Left ventricle myocardium inferior (tissue), 1 donor: Measurements from ENCODE around the gene TMED6. TPM values are rescaled to one million over a fixed set of nuclear protein-coding genes. Genes with fewer than 3 reads are reported as not detected.
"Not testable (repeated sequence)": the region's sequence is repeated elsewhere in the genome, so short reads cannot be mapped to it uniquely, and the experiment has no call there.

Source experiments
- DNase-seq: peaks from one replicate; pipeline ENCODE4 v3.0.0-alpha.2; 2020
- H3K27ac ChIP-seq: fragments of 200-600 bp; replicated peaks from 2 replicates; pipeline ENCODE4 v1.8.0; 2021
- H3K27me3 ChIP-seq: fragments of 200-600 bp; 2 replicates; pipeline ENCODE4 v1.8.0; 2021; ENCODE audit warnings: low read depth
- H3K36me3 ChIP-seq: fragments of 200-600 bp; 2 replicates; pipeline ENCODE4 v1.8.0; 2021
- H3K4me1 ChIP-seq: fragments of 200-600 bp; 2 replicates; pipeline ENCODE4 v1.8.0; 2021
- H3K4me3 ChIP-seq: fragments of 200-600 bp; 2 replicates; pipeline ENCODE4 v1.8.0; 2021; ENCODE audit warnings: mild to moderate bottlenecking, moderate library complexity
- H3K9me3 ChIP-seq: fragments of 200-600 bp; replicated peaks from 2 replicates; pipeline ENCODE4 v1.8.0; 2021
- intact Hi-C: fragments of 100-400 bp; cut with micrococcal nuclease; formaldehyde crosslinking; loops from one replicate; pipeline ENCODE4 v1.11.0; 2022
- total RNA-seq: library from RNA; stranded (reverse); fragmentation: NEBNext Ultra II Directional; extraction: Animal tissue kit (Norgen Biotek cat#: 25700); gene quantifications from one replicate; pipeline ENCODE4 v1.2.1, GENCODE V29; 2021
- TF ChIP-seq, protein P1 (sequence below): fragments of 200-600 bp; IDR thresholded peaks from 2 replicates; pipeline ENCODE4 v1.8.0; 2021; ENCODE audit warnings: antibody characterized with exemption, mild to moderate bottlenecking, borderline replicate concordance
- donor health status: DM: no; HTN: yes; CAD: no; lungs with severe emphysema.

TMED6 gene
- total RNA-seq, 1 donor from 2014 or later = not detected

DNA sequence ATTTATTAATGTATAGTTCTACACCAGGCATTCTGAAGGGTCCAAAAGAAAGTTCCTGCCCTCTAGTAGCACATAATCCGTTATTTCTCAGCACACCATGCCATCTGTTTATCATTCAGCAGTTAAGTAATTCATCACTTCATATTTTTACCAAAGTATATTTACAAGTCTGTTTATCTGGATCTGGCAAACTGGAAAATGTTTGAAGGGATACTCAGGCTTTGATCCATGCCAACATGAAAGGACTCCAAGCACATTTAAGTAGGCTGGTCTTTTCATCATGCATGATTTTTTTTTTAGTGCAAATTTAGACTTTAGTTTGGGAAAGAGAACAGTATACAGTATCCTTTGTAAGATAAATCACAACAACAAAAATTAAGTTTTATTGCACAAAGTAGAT, 44.5 kb downstream of the TMED6 start:
- Histone ChIP-seq H3K9me3 (no peaks in the 10 kb centered on the region), H3K27me3 (no peaks in the 10 kb centered on the region), H3K4me3 (no peak overlapping the region), H3K27ac (no peak overlapping the region), H3K36me3 (peaks cover 10% of the 10 kb centered on the region), H3K4me1 (peaks cover 14% of the 10 kb centered on the region)
- no peak for DNase-seq
- intact Hi-C loops = no loop called here
- TF ChIP-seq, protein P1, sequence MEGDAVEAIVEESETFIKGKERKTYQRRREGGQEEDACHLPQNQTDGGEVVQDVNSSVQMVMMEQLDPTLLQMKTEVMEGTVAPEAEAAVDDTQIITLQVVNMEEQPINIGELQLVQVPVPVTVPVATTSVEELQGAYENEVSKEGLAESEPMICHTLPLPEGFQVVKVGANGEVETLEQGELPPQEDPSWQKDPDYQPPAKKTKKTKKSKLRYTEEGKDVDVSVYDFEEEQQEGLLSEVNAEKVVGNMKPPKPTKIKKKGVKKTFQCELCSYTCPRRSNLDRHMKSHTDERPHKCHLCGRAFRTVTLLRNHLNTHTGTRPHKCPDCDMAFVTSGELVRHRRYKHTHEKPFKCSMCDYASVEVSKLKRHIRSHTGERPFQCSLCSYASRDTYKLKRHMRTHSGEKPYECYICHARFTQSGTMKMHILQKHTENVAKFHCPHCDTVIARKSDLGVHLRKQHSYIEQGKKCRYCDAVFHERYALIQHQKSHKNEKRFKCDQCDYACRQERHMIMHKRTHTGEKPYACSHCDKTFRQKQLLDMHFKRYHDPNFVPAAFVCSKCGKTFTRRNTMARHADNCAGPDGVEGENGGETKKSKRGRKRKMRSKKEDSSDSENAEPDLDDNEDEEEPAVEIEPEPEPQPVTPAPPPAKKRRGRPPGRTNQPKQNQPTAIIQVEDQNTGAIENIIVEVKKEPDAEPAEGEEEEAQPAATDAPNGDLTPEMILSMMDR = no peak

DNA sequence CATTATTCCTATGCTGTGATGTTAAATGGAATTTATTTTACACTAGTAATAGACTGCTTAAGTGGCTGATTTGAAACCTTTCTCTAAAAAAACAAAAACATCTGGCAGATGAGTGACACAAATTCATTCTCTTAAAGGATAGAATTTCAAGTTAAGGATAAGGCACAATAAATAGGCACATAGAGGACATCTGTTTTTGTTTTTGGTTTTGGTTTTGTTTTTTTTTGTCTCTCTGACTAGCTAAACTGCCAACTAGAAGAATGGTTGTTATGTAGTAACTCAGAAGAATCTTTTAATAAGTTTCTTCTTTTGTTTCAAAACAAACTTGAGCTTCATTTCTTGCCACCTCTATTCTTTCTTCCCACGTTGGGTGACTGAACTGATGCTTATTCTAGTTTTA, 45.6 kb downstream of the TMED6 start:
- no peak for DNase-seq
- intact Hi-C loops = no loop called here
- Histone ChIP-seq H3K36me3 (peaks cover 15% of the 10 kb centered on the region), H3K27ac (no peak overlapping the region), H3K9me3 (no peaks in the 10 kb centered on the region), H3K27me3 (no peaks in the 10 kb centered on the region), H3K4me3 (no peak overlapping the region), H3K4me1 (peaks cover 5% of the 10 kb centered on the region)
- TF ChIP-seq, protein P1 = no peak

DNA sequence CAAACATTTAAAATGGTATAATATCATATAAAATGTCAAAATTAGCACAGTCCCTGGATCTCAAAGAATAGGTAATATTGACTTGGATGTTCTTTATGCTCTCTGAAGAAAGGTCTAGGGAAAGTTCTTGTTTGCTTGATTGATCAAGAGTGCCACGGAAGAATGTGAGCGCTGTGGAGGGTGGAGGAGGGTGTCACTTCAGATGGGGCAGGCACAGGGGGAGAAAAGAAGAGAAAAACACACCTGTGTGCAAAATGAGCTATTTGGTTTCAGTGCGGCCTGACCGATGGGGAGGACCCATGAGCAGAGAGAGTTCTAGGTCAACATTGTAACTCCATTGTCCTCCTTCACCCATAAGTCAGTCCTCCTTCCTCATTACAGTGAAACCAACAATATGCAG, 49.3 kb downstream of the TMED6 start:
- Histone ChIP-seq H3K4me3 (no peak overlapping the region), H3K36me3 (peaks cover 23% of the 10 kb centered on the region), H3K27me3 (no peaks in the 10 kb centered on the region), H3K27ac (no peak overlapping the region), H3K9me3 (no peaks in the 10 kb centered on the region), H3K4me1 (no peaks in the 10 kb centered on the region)
- intact Hi-C loops = no loop called here
- TF ChIP-seq, protein P1 = no peak
- no peak for DNase-seq

DNA sequence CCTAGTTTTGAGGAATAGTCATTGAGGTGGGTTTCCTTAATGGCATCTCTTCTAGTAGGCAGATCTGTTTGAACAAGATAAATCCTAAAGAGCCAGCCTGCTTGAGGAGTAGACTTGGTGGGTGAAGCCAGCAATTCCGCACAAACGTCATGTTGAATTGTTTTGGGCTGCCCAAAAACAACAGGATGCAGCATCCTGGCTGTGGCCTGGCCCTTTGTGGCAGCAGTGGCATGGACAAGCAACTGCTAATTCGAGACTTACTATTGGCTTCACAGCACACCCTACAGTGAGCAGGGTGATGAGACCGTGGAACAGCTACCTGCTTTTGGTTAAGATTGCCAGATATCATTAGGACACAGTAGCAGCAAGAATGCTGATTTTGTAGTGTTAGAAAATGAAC, 49.7 kb downstream of the TMED6 start:
- TF ChIP-seq, protein P1 = no peak
- peaks cover 23% of the 10 kb centered on the region for H3K36me3 ChIP-seq
- no peak for DNase-seq
- H3K9me3 ChIP-seq = no peaks in the 10 kb centered on the region
- H3K4me3 ChIP-seq = no peak overlapping the region
- intact Hi-C loops = no loop called here
- no peaks in the 10 kb centered on the region for H3K4me1 ChIP-seq
- no peak overlapping the region for H3K27ac ChIP-seq
- no peaks in the 10 kb centered on the region for H3K27me3 ChIP-seq

DNA sequence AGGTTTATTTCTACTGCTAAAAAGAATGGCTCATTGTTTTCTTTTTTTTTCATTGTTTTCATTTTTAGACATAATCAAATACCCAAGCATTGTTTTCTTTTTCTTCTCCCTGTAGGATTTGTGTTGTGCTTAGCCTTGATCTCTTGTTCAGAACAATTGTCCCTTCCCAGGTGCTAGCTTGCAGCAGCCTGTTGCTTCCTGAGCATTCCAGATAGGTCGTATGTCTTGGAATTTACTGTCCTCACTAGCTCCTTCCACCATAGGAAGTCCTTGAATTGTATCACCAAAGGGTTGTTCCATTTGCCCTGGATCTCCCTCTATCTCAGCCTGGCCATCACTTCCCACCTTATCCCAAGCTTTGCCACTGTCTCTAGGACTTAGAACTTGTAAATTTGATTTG, 50.4 kb downstream of the TMED6 start:
- TF ChIP-seq, protein P1 = no peak
- H3K4me3 ChIP-seq = no peak overlapping the region
- no peak for DNase-seq
- intact Hi-C loops = no loop called here
- H3K9me3 ChIP-seq = no peaks in the 10 kb centered on the region
- no peaks in the 10 kb centered on the region for H3K27me3 ChIP-seq
- H3K36me3 ChIP-seq = peaks cover 23% of the 10 kb centered on the region
- H3K27ac ChIP-seq = no peak overlapping the region
- H3K4me1 ChIP-seq = no peaks in the 10 kb centered on the region

DNA sequence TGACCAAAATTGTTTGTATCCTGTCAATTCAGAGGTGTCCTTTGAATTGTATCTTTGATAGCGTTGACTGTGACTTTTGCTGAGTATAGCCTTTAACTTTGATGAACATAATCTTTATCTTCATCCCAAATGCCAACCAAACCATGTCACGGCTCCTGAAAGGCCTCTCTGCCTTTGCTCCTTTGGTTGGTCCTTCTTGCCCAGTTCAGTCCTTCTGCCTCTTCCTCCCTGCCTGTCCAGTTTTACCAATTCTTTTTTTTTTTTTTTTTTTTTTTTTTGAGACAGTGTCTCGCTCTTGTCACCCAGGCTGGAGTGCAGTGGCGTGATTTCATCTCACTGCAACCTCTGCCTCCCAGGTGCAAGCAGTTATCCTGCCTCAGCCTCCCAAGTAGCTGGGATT, 53.3 kb downstream of the TMED6 start:
- H3K27ac ChIP-seq = no peak overlapping the region
- TF ChIP-seq, protein P1 = no peak
- H3K4me3 ChIP-seq = no peak overlapping the region
- no peaks in the 10 kb centered on the region for H3K4me1 ChIP-seq
- peaks cover 13% of the 10 kb centered on the region for H3K36me3 ChIP-seq
- intact Hi-C loops = no loop called here
- H3K9me3 ChIP-seq = no peaks in the 10 kb centered on the region
- no peak for DNase-seq
- H3K27me3 ChIP-seq = no peaks in the 10 kb centered on the region

DNA sequence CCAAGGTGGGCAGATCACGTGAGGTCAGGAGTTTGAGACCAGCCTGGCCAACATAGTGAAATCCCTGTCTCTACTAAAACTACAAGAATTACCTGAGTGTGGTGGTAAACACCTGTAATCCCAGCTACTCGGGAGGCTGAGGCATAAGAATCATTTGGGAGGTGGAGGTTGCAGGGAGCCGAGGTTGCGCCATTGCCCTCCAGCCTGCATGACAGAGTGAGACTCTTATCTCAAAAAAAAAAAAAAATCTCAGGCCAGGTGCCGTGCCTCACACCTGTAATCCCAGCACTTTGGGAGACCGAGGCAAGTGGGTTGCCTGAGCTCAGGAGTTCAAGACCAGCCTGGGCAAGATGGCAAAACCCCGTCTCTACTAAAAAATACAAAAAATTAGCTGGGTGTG, 54.8 kb downstream of the TMED6 start:
- H3K4me1 ChIP-seq, H3K27me3 ChIP-seq, H3K27ac ChIP-seq, H3K4me3 ChIP-seq, DNase-seq, H3K9me3 ChIP-seq, intact Hi-C loops: not testable (repeated sequence)
- peaks cover 13% of the 10 kb centered on the region for H3K36me3 ChIP-seq
